T-helper 22 cell (primary cell): ENCODE measurements around the gene PLBD2.

Source experiments
- DNase-seq: peaks from one replicate; pipeline ENCODE4 v3.0.0-alpha.2; 2020; ENCODE audit warnings: low read depth

The PLBD2 gene

GRCh38 chr12:113369391-113369985 is 11.1 kb downstream of the PLBD2 start:
- DNase-seq, result no peak

GRCh38 chr12:113370923-113371682 is 12.7 kb downstream of the PLBD2 start:
- DNase-seq, result no peak

- DNase-seq, result no peak
These were observed 13.4 kb downstream of the PLBD2 start for GRCh38 chr12:113371808-113372207.

GRCh38 chr12:113372371-113372770 is 14.0 kb downstream of the PLBD2 start:
- DNase-seq, result no peak

DNA sequence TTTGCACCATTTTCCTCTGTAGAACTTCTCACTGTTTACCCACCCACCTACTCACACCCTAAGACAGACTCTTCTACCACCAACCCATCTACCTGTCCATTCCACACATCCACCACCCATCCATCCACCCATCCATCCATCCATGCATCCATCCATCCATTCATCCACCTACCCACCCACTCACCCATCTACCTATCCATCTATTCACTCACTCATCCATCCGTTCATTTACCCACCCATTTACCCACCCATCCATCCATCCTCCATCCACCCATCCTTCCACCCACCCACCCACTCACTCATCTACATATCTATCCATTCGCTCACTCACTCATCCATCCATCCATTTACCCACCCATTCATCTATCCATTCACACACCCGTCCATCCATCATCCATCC is 15.1 kb downstream of the PLBD2 start:
- no peak for DNase-seq

- no peak for DNase-seq
These were observed 15.6 kb downstream of the PLBD2 start for GRCh38 chr12:113373969-113374368.

DNA sequence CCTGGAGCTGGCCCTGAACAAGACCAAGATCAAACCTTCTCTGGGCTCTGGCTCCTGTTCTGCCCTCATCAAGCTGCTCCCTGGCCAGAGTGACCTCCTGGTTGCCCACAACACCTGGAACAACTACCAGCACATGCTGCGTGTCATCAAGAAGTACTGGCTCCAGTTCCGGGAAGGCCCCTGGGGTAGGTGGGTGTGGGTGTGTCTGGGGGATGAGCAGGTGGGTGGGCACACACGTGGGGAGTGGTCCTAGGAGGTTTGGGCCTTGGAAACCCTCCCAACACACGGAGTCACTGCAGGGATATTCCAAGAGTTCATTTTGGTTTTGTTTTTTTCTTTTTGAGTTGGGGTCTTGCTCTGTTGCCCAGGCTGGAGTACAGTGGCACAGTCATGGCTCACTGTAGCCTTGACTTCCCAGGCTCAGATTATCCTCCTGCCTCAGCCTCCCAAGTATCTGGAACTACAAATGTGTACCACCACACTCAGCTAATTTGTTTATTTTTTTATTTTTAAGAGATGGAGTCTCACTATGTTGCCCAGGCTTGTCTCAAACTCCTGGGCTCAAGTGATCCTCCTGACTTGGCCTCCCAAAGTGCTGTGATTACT is 16.5 kb downstream of the PLBD2 start:
- DNase-seq, result no peak

DNA sequence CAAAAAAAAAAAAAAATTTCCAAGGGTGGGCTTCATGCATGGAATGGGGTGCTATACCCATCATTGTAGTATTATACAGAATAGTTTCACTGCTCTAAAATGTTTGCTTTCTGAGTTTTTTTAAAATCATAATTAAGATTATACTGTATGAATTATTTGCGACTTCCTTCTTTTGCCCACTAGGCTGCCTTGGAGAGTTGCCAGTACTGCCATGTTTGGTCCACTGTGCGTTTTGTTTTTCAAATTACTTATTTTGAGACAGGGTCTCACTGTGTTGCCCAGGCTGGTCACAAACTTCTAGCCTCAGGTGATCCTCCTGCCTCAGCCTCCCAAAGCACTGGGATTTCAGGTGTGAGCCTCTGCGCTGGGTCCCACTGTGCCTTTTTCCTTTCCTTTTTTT is 19.9 kb downstream of the PLBD2 start:
- DNase-seq, result no peak

- DNase-seq, result no peak
These were observed 22.8 kb downstream of the PLBD2 start for GRCh38 chr12:113381220-113381619.

DNA sequence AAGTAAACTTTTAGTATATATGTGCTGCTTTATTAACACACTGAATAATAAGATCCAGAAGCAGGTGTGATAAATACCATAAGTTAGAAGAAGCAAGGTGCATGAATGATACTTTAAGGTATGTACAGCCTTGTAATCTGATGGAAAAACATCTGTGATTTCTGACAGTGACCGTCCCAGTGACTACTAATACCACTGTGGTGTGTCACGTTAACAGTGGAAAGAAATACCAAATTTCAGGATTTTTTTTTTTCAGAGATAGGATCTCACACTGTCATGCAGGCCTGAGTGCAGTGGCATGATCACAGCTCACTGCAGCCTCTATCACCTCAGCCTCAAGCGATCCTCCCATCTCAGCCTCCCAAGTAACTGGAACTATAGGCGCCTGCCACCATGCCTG is 23.8 kb downstream of the PLBD2 start:
- no peak for DNase-seq

DNA sequence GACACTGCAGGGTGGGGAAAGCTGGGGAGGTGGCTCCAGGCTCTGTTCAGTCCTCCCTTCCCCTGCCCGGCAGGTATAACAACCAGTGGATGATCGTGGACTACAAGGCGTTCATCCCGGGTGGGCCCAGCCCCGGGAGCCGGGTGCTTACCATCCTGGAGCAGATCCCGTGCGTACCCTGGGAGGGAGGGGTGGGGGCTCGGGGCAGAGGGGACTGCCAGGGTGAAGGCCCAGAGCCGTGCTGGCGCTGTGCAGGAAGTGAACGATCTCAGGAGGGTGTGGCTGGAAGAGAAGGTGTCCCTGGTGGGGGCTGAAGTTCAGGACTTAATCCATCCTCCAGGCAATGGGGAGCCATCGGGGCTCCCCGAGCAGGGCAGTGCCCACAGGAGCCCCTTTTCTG is 26.4 kb downstream of the PLBD2 start:
- DNase-seq, result no peak

GRCh38 chr12:113385282-113385882 is 27.0 kb downstream of the PLBD2 start:
- no peak for DNase-seq

GRCh38 chr12:113386866-113387566 is 28.6 kb downstream of the PLBD2 start:
- DNase-seq, result no peak

- DNase-seq, result no peak
These were observed 29.2 kb downstream of the PLBD2 start for GRCh38 chr12:113387631-113388030.

GRCh38 chr12:113388351-113388750 is 30.0 kb downstream of the PLBD2 start:
- no peak for DNase-seq

- no peak for DNase-seq
These were observed 32.0 kb downstream of the PLBD2 start for GRCh38 chr12:113390064-113391043.

GRCh38 chr12:113391145-113391544 is 32.8 kb downstream of the PLBD2 start:
- no peak for DNase-seq

- DNase-seq, result no peak
These were observed 33.4 kb downstream of the PLBD2 start for GRCh38 chr12:113391650-113392337.

- no peak for DNase-seq
These were observed 34.1 kb downstream of the PLBD2 start for GRCh38 chr12:113392520-113392919.

DNA sequence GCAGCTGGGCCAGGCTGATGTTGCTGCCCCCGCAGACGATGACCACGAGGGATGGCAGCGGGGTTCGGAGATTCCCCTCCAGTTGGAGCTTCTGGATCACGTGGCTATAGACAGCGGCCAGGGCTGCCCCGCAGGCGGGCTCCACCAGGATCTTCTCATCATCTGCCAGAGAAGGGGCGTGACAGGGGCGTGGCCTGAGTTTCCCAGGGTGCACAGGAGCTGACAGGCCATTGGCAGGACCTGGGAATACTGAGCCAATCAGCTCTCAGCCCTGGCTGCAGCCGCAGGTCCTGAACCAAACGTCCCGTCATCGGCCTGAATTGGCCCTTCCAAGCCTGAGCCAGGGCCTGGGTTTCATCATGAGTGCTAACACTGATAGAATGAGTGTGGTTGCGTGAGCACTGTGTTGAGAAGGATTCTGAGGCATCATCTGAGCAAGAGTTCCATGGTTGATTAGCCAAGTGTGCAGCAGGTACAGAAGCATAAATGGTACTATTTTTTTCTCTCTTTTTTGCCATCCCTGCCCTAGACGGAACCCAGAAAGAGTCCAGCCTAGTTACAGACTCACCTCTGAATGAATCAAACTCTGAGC is 34.7 kb downstream of the PLBD2 start:
- DNase-seq, result no peak
